HUES64 (cell line): ENCODE results near the gene AKT3.

Experiments
- H3K27ac ChIP-seq: 2 replicates; pipeline ENCODE4 v1.7.0; 2013; ENCODE audit warnings: low read depth, low read length, inconsistent platforms
- H3K27me3 ChIP-seq: 2 replicates; pipeline ENCODE4 v1.6.1; 2013; ENCODE audit warnings: mild to moderate bottlenecking, low read length; ENCODE audit not compliant: insufficient read depth
- H3K36me3 ChIP-seq: 2 replicates; pipeline ENCODE4 v1.6.1; 2013; ENCODE audit warnings: mild to moderate bottlenecking, low read length; ENCODE audit not compliant: insufficient read depth
- H3K4me1 ChIP-seq: 2 replicates; pipeline ENCODE4 v1.6.1; 2013; ENCODE audit warnings: mild to moderate bottlenecking, low read length, moderate library complexity; ENCODE audit not compliant: insufficient read depth
- H3K4me3 ChIP-seq: 2 replicates; pipeline ENCODE4 v1.5.1; 2013; ENCODE audit warnings: mild to moderate bottlenecking, low read length, moderate library complexity
- H3K9ac ChIP-seq: 2 replicates; pipeline ENCODE4 v1.6.1; 2013; ENCODE audit warnings: mild to moderate bottlenecking, low read depth, low read length
- H3K9me3 ChIP-seq: 2 replicates; pipeline ENCODE4 v1.6.1; 2013; ENCODE audit warnings: low read depth, low read length; ENCODE audit not compliant: insufficient read depth
- WGBS: fragments of 150-250, 120-280 bp; methylation state at CpG from one replicate; pipeline ENCODE4 v1.1.7; 2013; ENCODE audit warnings: missing lambda C conversion rate; 5-methylcytosine and 5-hydroxymethylcytosine counted together

AKT3 gene

DNA sequence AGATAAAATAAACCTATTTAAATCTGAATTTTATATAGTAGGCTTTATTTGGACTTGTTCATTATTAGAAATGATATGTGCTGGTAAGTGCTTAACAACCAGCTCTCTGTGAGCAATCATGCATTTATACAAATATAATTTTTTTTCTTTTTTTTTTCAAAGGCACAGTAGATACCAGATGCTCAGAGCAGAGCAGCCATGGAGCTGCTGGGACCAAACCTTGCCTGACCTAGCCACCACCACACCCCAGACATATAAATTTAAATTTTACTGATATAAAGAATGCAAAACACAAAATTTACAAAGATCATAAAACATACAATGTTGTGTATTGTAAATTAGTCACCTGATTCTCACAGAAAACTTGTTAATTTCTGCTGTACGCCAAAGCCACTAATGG, 303.6 kb downstream of the AKT3 start:
- Histone ChIP-seq H3K27me3 (no peaks in the 10 kb centered on the region), H3K36me3 (peaks cover 4% of the 10 kb centered on the region; the same call in 1 of the 2 replicates), H3K9me3 (no peaks in the 10 kb centered on the region), H3K27ac (no peak overlapping the region), H3K4me1 (no peaks in the 10 kb centered on the region), H3K9ac (no peak overlapping the region), H3K4me3 (no peak overlapping the region)
- 0% methylated on average over 1 of the region's 1 CpG for WGBS

DNA sequence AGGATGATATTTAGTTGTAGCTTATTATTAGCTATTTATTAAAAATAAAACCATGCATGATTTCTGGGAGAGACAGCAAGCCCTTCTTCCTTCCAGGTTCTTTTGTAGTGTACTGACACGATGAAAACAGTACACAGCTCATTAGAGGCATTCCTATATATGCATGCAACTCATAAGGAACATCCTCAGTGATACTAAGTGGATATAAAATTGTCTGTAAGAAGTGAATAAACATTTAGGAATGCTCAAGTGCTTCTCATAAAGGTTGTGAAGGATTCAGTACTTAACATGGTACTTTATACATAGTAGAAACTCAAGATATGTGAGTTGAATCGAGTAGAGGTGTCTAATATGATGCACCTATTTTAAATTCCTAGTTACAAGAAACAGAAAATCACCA, 306.5 kb downstream of the AKT3 start:
- no peak overlapping the region for H3K4me3 ChIP-seq
- H3K9ac ChIP-seq, result no peak overlapping the region
- 100% methylated on average over 1 of the region's 2 CpGs for WGBS
- H3K27me3 ChIP-seq, result no peaks in the 10 kb centered on the region
- no peak overlapping the region for H3K27ac ChIP-seq
- no peaks in the 10 kb centered on the region for H3K9me3 ChIP-seq
- H3K4me1 ChIP-seq, result no peaks in the 10 kb centered on the region
- H3K36me3 ChIP-seq, result peaks cover 4% of the 10 kb centered on the region; the same call in 1 of the 2 replicates

DNA sequence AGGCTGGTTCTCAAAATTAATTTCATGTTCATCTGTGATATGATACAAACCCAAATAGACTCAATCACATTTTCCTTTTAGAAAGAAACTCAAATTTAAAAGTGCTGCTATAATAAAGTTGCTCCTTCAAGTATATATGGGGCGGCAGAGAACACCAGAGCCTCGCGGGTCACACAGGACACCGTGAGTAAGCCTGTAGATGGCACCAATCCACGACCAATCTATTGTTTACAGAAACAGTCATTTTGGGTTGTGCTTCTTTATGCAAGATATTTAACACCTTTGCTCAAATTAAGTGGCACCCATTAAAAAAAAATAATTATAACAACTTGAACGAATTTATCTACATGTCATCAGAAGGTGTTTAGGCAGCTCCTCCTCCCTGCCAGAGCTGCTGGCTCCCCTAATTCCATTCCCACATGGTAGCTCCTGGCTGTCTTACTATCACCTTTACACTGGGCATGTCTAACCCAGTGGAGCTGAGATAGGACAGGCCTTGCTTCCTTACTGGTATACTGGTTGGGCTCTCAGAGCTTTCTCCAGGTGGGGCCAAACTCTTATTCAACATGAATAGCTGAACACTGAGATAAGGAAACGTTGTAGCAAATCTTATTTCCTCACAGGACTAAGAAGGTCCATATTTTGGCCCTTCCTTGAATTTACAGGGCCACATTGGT, 307.2 kb downstream of the AKT3 start:
- Histone ChIP-seq H3K9ac (no peak overlapping the region), H3K27ac (no peak overlapping the region), H3K4me3 (no peak overlapping the region), H3K27me3 (no peaks in the 10 kb centered on the region), H3K9me3 (no peaks in the 10 kb centered on the region), H3K36me3 (peaks cover 4% of the 10 kb centered on the region; the same call in 1 of the 2 replicates), H3K4me1 (no peaks in the 10 kb centered on the region)
- WGBS, result 75% methylated on average over 7 of the region's 7 CpGs

DNA sequence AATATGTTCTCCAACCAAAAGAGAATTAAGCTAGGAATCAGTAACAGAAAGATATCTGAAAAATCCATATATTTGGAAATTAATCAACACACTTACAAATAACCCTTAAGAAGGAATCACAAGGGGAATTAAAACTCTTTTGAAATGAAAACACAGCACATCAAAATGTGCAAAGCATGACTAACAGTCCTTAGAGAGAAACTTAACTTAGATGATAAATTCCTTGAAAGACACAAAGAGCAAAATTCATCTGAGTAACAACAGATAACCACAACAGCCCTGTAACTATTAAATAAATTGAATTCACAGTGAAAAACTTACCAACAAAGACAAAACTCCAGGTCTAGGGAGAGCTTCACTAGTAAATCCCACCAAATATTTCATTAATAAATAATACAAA, 310.4 kb downstream of the AKT3 start:
- Histone ChIP-seq H3K9me3 (no peaks in the 10 kb centered on the region), H3K27ac (no peak overlapping the region), H3K4me1 (no peaks in the 10 kb centered on the region), H3K36me3 (no peaks in the 10 kb centered on the region), H3K9ac (no peak overlapping the region), H3K4me3 (no peak overlapping the region), H3K27me3 (no peaks in the 10 kb centered on the region)

DNA sequence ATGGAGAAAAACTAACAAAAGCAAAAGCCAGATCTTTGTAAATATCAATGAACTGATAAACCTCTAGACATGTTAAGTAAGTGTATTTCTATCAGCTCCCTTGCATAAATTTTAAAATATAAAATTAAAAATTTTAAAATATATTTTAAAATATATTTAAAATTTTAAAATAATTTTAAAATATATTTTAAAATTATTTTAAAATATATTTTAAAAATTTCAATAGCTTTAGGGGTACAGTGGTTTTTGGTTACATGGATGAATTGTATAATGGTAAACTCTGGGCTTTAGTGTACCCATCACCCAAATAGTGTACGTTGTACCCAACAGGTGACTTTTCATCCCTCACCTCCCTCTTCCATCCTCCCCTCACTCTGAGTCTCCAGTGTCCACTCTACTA, 315.0 kb downstream of the AKT3 start:
- Histone ChIP-seq H3K27me3 (no peaks in the 10 kb centered on the region), H3K9me3 (no peaks in the 10 kb centered on the region), H3K27ac (no peak overlapping the region), H3K4me1 (no peaks in the 10 kb centered on the region), H3K9ac (no peak overlapping the region), H3K4me3 (no peak overlapping the region), H3K36me3 (no peaks in the 10 kb centered on the region)
- WGBS, result 94% methylated on average over 1 of the region's 1 CpG

DNA sequence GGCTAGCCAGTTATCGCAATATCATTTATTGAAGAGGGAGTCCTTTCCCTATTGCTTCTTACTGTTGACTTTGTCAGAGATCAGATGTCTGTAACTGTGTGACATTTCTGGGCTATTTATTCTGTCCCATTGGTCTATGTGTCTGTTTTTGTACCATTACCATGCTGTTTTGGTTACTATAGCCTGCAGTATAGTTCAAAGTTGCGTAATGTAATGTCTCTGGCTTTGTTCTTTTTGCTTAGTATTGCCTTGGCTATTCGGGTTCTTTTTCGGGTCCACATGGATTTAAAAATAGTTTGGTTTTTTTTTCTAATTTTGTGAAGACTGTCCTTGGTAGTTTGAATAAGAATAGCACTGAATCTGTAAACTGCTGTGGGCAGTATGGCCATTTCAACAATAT, 320.5 kb downstream of the AKT3 start:
- 99% methylated on average over 4 of the region's 4 CpGs for WGBS

DNA sequence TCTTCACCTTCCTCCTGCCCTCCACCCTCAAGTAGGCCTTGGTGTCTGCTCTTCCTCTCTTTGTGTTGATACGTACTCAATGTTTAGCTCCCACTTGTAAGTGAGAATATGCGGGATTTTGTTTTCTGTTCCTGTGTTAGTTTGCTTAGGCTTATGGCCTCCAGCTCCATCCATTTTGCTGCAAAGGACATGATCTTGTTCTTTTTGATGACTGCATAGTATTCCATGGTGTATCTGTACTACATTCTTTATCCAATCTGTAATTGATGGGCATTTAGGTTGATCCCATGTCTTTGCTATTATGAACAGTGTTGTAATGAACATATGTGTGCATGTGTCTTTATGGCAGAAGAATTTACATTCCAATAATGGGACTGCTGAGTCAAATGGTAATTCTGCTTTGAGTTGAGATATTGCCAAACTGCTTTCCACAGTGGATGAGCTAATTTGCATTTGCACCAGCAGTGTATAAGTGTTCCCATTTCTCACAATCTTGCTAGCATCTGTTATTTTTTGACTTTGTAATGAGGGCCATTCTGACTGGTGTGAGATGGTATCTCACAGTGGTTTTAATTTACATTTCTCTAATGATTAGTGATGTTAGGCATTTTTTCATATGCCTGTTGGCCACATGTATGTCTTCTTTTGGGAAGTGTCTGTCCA, 321.5 kb downstream of the AKT3 start:
- 100% methylated on average over 2 of the region's 2 CpGs for WGBS
- H3K4me3 ChIP-seq, result no peak overlapping the region
- H3K36me3 ChIP-seq, result no peaks in the 10 kb centered on the region
- no peak overlapping the region for H3K27ac ChIP-seq
- no peak overlapping the region for H3K9ac ChIP-seq
- no peaks in the 10 kb centered on the region; the same call in 1 of the 2 replicates for H3K9me3 ChIP-seq
- H3K4me1 ChIP-seq, result peaks cover 7% of the 10 kb centered on the region; the same call in 1 of the 2 replicates
- no peaks in the 10 kb centered on the region for H3K27me3 ChIP-seq

More for the DNA sequence above, 320.5 kb downstream of the AKT3 start:
- H3K9ac ChIP-seq, result no peak overlapping the region
- no peak overlapping the region for H3K4me3 ChIP-seq
- no peaks in the 10 kb centered on the region for H3K36me3 ChIP-seq
- no peaks in the 10 kb centered on the region for H3K27me3 ChIP-seq
- H3K4me1 ChIP-seq, result peaks cover 7% of the 10 kb centered on the region; the same call in 1 of the 2 replicates
- H3K9me3 ChIP-seq, result no peaks in the 10 kb centered on the region; the same call in 1 of the 2 replicates
- H3K27ac ChIP-seq, result no peak overlapping the region

DNA sequence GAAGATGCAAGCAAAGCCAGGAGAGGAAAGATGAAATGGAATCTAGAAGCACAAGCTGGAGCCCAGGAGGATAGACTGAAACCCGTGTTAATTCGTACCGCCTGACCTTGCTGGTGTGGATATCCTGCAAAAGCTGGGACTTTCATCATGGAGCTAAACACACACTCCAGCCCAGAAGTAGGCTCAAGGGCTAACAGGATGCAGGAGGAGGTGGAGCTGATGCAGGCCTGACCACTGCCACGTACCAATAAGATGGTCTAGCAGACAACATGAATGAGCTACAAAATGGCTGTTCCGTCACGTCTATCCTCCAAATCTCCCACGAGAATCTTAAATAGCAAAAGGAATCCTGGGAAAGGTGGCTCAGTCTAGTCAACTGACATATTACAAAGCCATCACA, 323.9 kb downstream of the AKT3 start:
- Histone ChIP-seq H3K9me3 (no peaks in the 10 kb centered on the region; the same call in 1 of the 2 replicates), H3K4me1 (peaks cover 7% of the 10 kb centered on the region; the same call in 1 of the 2 replicates), H3K36me3 (no peaks in the 10 kb centered on the region), H3K4me3 (no peak overlapping the region), H3K27me3 (no peaks in the 10 kb centered on the region), H3K27ac (no peak overlapping the region), H3K9ac (no peak overlapping the region)
- 93% methylated on average over 7 of the region's 7 CpGs for WGBS

DNA sequence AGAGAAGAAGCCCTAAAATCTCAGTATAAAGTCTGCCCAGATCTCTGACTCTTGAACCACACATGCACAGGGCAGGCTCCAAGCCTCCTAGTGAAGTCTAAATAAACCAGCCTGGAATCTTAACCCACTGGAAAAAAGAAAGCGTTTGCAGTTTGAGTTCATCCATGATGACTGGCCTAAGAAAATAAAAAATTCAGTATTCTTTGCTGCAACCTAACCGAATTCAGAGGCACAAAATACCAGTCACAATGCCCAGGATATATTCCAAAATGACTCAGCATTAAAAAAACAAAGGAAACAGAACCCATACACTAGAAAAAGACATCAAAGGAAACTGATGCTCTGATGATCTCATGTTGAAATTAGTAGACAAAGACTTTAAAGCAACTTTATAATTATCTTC, 325.0 kb downstream of the AKT3 start:
- no peaks in the 10 kb centered on the region for H3K36me3 ChIP-seq
- WGBS, result 92% methylated on average over 2 of the region's 2 CpGs
- no peaks in the 10 kb centered on the region; the same call in 1 of the 2 replicates for H3K9me3 ChIP-seq
- peak overlapping the region; percentile 16; the same call in 1 of the 2 replicates for H3K27ac ChIP-seq
- no peaks in the 10 kb centered on the region for H3K27me3 ChIP-seq
- H3K9ac ChIP-seq, result no peak overlapping the region
- peaks cover 7% of the 10 kb centered on the region; the same call in 1 of the 2 replicates for H3K4me1 ChIP-seq
- no peak overlapping the region for H3K4me3 ChIP-seq

DNA sequence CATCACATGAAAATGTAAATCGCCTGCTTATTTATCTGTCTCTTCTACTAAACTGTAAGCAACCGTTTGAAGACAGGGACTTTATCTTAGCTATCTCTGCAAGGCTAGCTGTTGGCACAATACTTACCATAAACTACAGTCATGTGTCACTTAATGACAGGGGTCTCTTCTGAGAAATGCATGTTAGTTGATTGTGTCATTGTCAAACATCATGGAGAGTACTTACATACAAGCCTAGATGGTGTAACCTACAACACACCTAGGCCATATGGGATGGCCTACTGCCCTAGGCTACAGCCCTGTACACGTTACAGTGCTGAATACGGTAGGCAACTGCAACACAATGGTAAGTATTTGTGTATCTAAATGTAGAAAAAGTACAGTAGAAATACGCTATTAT, 326.3 kb downstream of the AKT3 start:
- H3K27me3 ChIP-seq, result no peaks in the 10 kb centered on the region
- WGBS, result 96% methylated on average over 5 of the region's 5 CpGs
- no peak overlapping the region for H3K27ac ChIP-seq
- no peak overlapping the region for H3K9ac ChIP-seq
- no peaks in the 10 kb centered on the region; the same call in 1 of the 2 replicates for H3K9me3 ChIP-seq
- peaks cover 7% of the 10 kb centered on the region; the same call in 1 of the 2 replicates for H3K4me1 ChIP-seq
- H3K4me3 ChIP-seq, result no peak overlapping the region
- no peaks in the 10 kb centered on the region for H3K36me3 ChIP-seq

DNA sequence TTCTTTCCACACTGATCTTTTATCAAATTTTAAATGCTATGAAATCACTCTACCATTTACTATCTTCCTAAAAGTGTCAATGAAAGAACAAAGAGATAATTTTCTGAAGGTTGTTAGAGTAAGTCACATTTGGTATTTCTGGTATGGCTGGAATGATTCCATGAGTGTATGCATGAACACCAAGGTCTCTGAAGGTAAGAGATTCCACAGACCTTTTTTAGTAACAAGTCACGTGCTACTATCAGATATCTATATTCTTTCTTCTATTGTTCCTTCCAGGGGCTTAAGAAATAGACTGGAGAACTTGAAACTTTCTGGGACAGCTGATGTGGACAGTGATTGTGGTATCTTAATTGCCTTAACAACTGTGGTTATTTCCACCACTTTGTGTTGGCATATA, 329.2 kb downstream of the AKT3 start:
- 100% methylated on average over 1 of the region's 1 CpG for WGBS
- H3K27ac ChIP-seq, result no peak overlapping the region
- no peak overlapping the region for H3K9ac ChIP-seq
- H3K4me3 ChIP-seq, result no peak overlapping the region
- H3K36me3 ChIP-seq, result 0 out of 2 replicates have a peak, but pooled peaks cover 6% of the 10 kb centered on the region
- peaks cover 12% of the 10 kb centered on the region for H3K9me3 ChIP-seq
- H3K4me1 ChIP-seq, result peaks cover 7% of the 10 kb centered on the region; the same call in 1 of the 2 replicates
- H3K27me3 ChIP-seq, result no peaks in the 10 kb centered on the region
